Ecto neural progenitor cell (in vitro differentiated cells): ENCODE results near the gene IL4I1.

Experiments
- DNase-seq: peaks from one replicate; pipeline ENCODE4 v3.0.0-alpha.2; 2018; ENCODE audit warnings: low spot score

Gene IL4I1

GRCh38 chr19:49924004-49924880 lies 27.6 kb upstream of the IL4I1 start:
- DNase-seq: no peak

DNA sequence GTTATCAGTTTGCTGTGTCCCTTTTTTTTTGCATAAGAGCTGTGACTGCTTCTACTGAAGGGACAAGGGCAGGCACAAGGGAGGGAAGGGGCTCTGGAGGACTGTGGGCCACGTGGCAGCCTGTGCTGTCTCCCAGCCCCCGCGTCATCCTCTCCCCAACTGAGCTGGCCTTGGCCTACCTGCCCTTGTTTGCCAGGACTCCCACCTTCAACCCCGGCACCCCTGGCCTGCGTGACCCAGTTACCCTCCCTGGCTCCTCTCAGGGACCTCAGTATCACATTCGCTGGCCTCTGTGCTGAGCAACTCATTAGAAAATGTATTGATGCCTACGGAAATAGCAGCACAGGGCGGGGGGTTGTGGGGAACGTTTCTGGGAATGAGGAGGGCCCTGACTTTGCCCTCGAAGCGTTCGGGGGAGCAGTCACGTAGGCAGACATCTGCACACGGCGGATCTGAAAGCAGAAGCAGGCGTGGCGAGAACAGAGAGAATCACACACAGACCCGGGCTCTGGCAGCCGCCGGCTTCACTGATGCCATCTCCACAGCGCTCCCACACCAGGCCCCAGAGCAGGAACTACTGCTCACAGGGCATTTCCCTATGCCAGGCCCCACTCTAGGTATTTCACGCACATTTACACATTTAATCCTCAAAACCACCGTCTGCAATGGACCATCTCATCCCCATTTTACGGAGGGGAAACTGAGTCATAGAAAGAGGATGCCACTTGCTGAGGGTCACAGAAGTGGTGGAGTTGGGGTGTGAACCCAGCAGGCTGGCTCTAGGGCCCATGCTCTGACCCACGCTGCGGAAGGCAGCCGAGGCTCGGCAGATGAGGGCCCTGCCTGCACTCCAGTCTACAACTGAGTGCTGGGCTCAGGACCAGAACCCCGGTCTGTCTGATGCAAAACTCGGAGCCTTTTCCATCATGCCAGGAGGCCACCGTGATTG lies 26.6 kb upstream of the IL4I1 start:
- DNase-seq: no peak

DNA sequence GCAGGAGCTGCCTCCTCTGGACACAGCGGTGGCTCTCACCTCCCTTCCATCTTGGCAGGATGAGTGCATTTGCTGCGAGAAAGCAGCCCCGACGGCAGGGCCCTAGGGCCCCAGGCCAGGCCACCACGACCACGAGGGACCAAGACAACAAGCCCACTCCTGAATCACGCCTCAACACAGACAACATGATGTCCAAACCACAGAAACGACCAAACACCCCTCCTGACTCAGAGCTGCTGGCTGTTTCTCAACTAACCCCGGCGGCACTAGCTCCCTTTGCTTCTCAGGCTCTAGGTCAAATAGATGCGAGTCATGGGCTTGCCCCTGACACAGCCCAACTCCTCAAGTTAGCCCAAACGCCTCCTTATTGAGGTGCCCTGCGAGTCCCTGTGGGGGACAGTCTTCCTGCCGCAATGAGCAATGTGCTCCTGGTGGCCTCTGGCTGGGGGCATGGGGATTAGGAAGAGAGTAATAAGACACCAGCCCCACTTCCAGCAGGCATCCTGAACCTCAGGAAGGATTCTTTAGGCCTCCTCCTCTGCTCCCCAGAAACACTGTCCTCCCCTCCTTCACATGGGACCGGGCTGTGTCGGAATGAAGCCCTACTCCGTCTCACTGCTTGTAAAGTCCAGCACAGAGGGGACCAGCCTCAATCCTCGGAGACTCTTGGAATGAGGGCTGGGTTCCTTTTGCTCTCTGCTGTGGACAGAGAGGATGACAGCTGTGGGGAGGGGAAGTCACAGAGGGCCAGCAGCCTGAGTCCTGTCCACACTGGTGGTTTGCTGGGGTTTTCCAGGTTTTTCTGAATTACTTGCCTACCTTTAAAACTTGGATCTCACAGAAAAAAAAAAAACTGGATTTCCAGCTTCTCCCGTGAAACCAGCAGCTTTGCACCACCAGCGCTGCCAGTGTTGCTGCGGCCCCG lies 25.4 kb upstream of the IL4I1 start:
- DNase-seq: no peak

GRCh38 chr19:49920624-49921363 lies 24.1 kb upstream of the IL4I1 start:
- no peak for DNase-seq

GRCh38 chr19:49918089-49918488 lies 21.4 kb upstream of the IL4I1 start:
- no peak for DNase-seq

GRCh38 chr19:49916839-49917733 lies 20.4 kb upstream of the IL4I1 start:
- no peak for DNase-seq

DNA sequence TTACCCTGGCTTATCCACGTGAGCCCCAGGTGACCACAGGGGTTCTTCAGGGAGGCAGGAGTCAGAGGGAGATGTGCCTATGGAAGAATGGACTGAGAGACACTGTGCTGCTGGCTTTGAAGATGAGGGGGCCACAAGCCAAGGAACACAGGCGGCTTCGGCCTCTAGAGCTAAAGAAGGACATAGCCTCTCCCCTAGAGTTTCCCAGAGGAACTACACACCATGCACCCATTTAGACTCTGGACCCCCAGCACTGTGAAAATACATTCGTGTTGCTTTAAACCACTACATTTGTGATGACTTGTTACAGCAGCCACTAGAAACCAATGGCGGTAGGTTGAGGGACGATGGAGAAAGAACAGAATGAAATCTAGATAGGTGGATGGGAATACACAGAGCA lies 18.6 kb upstream of the IL4I1 start:
- no peak for DNase-seq

DNA sequence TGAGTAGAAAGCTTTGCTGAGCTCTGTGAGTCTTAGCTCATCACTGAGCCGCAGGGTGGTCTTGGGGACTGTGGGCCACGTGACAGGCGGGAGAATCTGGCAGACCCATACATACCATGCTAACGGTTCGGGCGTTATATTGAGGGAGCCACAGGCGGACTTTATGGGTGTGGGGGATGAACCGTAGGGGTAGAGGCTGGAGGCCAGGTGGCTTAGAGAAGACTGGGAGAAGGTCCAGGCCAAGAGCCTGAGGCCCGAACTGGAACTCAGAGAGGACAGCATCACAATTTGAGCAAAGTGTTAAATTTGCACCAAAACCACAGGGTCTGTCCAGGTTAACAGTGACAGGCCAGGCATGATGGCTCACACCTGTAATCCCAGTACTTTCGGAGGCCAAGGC lies 17.0 kb upstream of the IL4I1 start:
- DNase-seq: no peak

GRCh38 chr19:49912965-49913685 lies 16.4 kb upstream of the IL4I1 start:
- DNase-seq: no peak

DNA sequence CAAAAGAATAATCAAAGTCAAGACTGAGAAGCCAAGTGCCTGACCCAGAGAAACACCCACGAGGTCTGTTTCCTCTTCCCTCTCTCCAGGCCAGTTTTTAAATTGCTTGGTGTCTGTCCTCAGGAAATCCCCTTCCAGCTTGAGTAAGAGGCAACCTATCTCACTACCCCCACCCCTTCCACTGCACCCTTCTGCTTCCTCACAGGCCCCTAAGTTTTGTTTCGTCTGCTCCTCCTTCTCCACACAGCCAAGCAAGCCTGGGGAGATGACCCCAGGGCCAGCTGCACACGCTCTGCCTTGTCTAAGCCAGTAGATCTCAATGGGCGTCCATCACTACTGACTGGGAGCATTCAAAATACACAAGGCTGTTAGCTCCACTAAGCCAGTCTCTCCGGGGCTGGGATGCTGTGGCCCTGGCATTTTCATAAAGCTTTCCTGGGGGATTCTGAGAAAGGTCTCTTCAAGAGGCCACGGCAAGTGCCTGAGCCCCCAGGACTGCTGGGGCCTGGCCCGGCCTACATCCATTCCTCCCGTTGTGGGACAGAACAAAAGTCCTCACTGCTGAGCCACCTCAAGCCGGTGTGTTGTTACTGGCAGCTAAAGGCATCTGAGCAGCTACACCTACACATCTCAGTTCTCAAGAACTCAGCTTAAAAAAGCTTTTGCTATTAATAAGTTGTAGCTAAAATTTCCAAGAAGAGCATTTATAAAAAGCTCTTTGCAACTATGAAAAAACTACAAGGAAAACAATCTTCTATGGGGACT lies 14.9 kb upstream of the IL4I1 start:
- no peak for DNase-seq

DNA sequence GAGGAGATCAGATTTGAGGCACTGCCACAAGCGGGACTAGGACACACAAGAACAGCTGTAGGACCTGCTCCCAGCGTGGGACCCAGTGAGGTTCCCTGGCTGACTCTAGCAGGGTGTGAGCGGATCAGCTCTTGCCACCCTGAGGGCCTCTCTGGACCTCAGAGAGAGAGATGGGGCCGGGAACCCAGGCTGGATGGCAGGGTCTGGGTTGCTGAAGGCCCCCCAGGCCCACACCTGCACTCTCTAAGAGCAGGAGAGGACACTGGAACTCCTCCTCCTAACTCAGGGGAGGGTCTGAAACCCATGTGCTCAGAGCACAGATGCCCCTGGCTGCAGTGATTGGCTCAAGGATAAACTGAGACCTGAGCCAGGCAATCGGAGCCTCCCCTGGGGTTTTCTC lies 13.5 kb upstream of the IL4I1 start:
- DNase-seq: no peak

- no peak for DNase-seq
Observed at GRCh38 chr19:49908480-49909420, 12.1 kb upstream of the IL4I1 start.

DNA sequence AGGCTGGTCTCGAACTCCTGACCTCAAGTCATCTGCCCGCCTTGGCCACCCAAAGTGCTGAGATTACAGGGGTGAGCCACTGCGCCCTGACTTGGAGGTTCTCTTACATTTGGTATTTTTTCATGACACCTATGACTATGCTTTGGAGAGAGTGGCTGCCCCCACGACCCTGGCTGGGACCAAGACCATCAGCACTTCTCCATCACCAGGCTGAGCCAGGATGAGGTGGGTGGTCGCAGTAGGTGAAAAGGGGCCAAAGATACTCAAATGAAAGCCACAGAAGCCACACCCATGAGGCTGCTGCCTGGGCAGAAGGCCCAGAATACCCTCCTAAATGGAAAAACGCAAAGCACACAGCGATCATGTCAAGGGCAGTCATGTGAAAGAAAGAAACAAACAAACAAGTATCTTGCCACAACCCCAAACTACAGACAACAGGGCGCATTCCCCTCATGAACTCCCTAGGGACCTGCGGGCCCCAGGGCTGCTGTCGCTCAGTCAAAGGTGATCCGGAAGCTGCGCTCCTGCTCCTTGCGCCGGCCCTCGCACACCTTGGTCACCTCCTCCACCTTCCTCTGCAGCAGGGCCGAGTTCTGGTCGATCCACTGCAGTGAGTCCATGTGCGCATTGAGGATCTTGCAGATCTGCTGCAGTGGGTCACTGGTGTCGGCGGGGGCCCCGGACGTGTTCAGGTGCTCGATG lies 11.2 kb upstream of the IL4I1 start:
- no peak for DNase-seq

- no peak for DNase-seq
Observed at GRCh38 chr19:49906879-49907564, 10.3 kb upstream of the IL4I1 start.

DNA sequence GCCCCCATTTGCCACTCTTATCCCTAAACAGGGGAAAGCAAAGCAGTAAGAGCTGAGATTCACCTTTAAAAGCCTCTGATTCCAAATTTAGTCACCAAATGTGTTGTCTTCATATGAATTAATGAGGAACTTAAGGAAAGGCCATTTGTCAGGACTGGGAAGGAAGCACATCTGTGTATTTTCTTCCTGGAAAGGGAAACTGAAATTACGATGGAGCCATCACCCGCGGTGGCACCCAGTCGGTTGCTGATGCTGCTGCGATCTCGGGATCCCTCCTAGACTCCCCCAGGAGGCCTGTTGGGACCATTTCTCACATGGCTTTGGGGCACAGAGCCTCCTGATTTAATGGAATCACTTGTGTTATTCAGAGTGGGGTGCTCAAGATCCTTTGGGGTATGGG lies 7.4 kb upstream of the IL4I1 start:
- DNase-seq: no peak

- no peak for DNase-seq
Observed at GRCh38 chr19:49895566-49896297, 955 bp downstream of the IL4I1 start.
